ENCODE data around the gene DLL4.
A peak's percentile ranks its signal among the peaks of the same experiment; 100 is the strongest.
"Not testable (repeated sequence)": the region's sequence is repeated elsewhere in the genome, so short reads cannot be mapped to it uniquely, and the experiment has no call there.

Gene DLL4

DNA sequence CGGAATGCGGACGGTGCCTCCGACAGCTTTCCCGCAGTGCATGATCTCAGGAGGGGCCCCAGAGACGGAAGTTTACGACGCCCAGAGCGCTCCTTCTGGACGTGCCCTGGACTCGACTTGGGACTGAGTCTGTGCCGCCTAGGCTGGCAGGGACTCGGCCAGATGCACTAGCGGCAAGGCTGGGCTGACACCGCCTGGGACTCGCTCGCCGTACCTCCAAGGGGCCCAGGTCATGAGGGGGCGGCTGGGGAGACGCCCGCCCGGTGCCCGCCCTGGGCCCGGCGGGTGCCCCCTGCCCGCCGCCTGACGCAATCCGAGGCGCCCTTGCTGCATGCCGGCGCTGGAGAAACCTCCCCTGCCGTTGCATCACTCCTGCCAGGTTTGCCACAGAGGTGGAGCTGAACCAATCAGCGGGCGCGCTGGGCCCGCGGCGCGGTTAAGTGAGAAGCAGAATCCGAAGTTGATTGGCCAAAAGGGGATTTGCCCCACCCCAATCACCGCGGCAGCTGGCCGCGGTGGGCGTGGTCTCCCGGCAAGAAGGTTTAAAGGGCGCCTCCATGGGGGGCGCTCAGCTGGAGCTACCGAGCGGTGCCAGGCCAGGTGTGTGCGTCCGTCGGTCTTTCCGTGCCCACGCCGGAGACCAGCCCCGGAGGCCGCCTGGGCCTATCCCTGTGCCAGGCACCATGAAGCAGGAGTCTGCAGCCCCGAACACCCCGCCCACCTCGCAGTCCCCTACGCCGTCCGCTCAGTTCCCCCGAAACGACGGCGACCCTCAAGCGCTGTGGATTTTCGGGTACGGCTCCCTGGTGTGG is 24.0 kb downstream of the DLL4 start, which contains the start of gene CHAC1:
Gene CHAC1, plus strand, starts transcription at position 571 of the 812 bp plus-strand sequence. Its CDS starts 113 bp downstream, at position 684.
- Histone ChIP-seq H3K4me3 (ENCODE audit: low read depth, low read length) (peak within 1 kb of the TSS; percentile 82), H3K9me3 (ENCODE audit: control insufficient read depth, insufficient read depth, low read length) (no peaks in the 10 kb centered on the region), H3K9ac (ENCODE audit: low read depth, low read length) (peak within 1 kb of the TSS; percentile 98), H3K27me3 (ENCODE audit: control insufficient read depth, insufficient read depth, low read length) (no peaks in the 10 kb centered on the region), H3K36me3 (ENCODE audit: control insufficient read depth, insufficient read depth, low read length) (peaks cover 18% of the 10 kb centered on the region), H3K4me1 (ENCODE audit: control insufficient read depth, insufficient read depth, low read length) (peaks cover 9% of the 10 kb centered on the region)

DNA sequence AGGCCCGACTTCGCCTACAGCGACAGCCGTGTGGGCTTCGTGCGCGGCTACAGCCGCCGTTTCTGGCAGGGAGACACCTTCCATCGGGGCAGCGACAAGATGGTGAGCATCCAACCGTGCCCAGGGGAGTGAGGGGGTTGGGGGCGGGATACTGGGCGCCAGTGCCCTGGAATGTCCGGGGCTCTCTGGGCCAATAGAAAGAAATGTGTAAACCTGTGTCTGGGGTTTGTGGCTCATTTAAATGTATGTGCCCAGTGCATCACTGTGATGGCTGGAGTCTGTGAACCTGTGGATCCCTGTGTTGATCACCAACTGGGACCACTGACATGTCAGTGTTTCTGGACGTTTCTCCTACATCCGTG is 24.6 kb downstream of the DLL4 start:
- peaks cover 6% of the 10 kb centered on the region for H3K4me1 ChIP-seq (ENCODE audit: control insufficient read depth, insufficient read depth, low read length)
- H3K27me3 ChIP-seq (ENCODE audit: control insufficient read depth, insufficient read depth, low read length), result no peaks in the 10 kb centered on the region
- peaks cover 18% of the 10 kb centered on the region for H3K36me3 ChIP-seq (ENCODE audit: control insufficient read depth, insufficient read depth, low read length)
- no peaks in the 10 kb centered on the region for H3K9me3 ChIP-seq (ENCODE audit: control insufficient read depth, insufficient read depth, low read length)
- peak overlapping the region; percentile 82 for H3K4me3 ChIP-seq (ENCODE audit: low read depth, low read length)
- H3K9ac ChIP-seq (ENCODE audit: low read depth, low read length), result no peak overlapping the region

DNA sequence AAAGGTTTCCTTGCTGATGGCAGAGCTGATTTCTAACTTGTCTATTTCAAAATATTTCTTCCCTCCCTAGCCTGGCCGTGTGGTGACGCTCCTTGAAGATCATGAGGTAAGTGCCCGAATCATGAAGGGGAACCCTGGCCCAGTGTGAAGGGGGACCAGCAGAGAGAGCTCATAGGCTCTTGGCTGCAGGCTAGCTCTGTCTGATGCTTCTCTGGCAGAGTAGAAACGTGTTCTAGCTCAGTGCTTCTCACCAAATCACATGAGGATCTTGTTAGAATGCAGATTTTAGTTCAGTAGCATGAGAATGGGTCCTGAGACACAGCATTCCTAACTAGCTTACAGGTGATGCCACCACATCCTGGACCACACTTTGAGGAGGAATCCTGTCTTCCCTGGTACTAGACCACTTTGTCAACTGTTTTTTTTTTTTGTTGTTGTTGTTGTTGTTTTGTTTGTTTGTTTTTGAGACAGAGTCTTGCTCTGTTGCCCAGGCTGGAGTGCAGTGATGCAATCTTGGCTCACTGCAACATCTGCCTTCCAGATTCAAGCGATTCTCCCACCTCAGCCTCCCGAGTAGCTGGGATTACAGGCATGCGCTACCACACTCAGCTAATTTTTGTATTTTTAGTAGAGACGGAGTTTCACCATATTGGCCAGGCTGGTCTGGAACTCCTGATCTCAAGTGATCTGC is 25.2 kb downstream of the DLL4 start:
- not testable (repeated sequence) for H3K9ac ChIP-seq (ENCODE audit: low read depth, low read length); H3K27me3 ChIP-seq (ENCODE audit: control insufficient read depth, insufficient read depth, low read length); H3K9me3 ChIP-seq (ENCODE audit: control insufficient read depth, insufficient read depth, low read length); H3K4me1 ChIP-seq (ENCODE audit: control insufficient read depth, insufficient read depth, low read length)
- peak overlapping the region; percentile 82 for H3K4me3 ChIP-seq (ENCODE audit: low read depth, low read length)
- peaks cover 18% of the 10 kb centered on the region for H3K36me3 ChIP-seq (ENCODE audit: control insufficient read depth, insufficient read depth, low read length)

DNA sequence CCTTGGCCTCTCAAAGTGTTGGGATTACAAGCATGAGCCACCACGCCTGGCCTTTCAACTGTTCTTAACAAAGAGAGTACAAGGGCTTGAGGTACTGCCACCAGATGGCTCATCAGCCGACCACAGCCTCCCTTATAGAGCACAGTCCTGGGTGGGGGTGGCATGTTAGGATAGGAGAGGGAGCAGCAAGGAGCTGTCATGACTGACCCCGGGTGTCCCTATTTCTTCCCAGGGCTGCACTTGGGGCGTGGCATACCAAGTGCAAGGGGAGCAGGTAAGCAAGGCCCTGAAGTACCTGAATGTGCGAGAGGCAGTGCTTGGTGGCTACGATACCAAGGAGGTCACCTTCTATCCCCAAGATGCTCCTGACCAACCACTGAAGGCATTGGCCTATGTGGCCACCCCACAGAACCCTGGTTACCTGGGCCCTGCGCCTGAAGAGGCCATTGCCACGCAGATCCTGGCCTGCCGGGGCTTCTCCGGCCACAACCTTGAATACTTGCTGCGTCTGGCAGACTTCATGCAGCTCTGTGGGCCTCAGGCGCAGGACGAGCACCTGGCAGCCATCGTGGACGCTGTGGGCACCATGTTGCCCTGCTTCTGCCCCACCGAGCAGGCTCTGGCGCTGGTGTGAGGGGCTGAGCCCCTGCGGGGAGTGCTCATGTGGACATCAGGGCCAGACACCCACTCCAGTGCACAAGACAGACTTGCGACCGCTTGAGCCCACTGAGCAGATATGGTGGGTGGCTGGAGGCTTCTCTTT is 26.2 kb downstream of the DLL4 start:
- Histone ChIP-seq H3K4me1 (ENCODE audit: control insufficient read depth, insufficient read depth, low read length) (peaks cover 4% of the 10 kb centered on the region), H3K9ac (ENCODE audit: low read depth, low read length) (no peak overlapping the region), H3K36me3 (ENCODE audit: control insufficient read depth, insufficient read depth, low read length) (peaks cover 18% of the 10 kb centered on the region), H3K9me3 (ENCODE audit: control insufficient read depth, insufficient read depth, low read length) (no peaks in the 10 kb centered on the region), H3K27me3 (ENCODE audit: control insufficient read depth, insufficient read depth, low read length) (no peaks in the 10 kb centered on the region), H3K4me3 (ENCODE audit: low read depth, low read length) (no peak overlapping the region)

DNA sequence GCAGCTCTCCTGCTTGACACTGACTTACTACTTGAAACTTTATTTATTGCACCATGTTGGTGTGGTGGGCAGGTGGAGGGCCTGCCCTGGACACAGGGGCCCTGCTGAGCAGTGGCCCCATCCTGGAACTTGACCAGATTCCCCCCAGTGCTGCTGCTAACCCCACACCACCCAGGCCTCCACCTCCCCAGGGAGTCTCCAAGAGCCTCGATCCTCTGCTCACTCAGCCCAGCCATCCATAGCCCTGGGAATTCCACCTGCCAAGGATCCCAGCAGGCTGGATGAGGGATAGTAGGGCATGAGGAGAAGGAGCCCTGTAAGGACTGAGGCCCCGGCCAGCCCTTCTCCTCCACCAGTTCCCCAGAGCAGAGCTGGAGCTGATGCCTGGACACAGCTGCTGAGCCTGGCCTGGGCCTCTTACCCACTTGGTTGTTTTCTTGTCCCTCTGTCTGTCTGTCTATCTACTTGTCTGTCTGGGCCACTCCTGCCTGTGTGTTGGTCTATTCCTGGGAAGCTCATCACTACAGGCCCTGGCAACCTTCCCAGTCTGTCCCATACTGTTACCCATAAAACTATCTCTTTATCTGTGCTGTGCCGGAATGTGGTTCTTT is 26.9 kb downstream of the DLL4 start:
- no peak overlapping the region for H3K4me3 ChIP-seq (ENCODE audit: low read depth, low read length)
- no peaks in the 10 kb centered on the region for H3K27me3 ChIP-seq (ENCODE audit: control insufficient read depth, insufficient read depth, low read length)
- no peak overlapping the region for H3K9ac ChIP-seq (ENCODE audit: low read depth, low read length)
- no peaks in the 10 kb centered on the region for H3K9me3 ChIP-seq (ENCODE audit: control insufficient read depth, insufficient read depth, low read length)
- H3K36me3 ChIP-seq (ENCODE audit: control insufficient read depth, insufficient read depth, low read length), result peaks cover 18% of the 10 kb centered on the region
- peaks cover 4% of the 10 kb centered on the region for H3K4me1 ChIP-seq (ENCODE audit: control insufficient read depth, insufficient read depth, low read length)

DNA sequence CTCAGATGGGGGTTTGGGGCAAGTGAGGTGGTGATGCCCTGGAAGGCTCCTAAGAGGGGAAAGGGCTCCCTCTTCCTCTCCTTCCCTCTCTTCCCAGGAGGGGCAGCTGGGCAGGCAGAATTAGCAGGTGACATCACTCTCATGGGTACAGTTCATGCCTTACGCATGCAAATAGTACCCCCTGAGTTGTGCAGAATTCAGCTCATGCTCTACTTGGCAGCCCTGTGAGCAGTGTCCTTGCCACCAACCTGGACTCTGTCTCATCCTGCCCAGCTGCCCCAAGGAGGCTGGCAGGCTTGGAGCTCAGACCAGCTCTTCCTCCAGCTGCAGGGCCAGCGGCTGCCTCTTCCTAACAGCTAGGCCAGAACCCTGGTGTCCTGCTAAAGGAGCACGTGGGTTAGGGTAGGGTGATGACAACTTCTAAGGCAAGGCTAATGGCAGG is 27.4 kb downstream of the DLL4 start:
- peaks cover 4% of the 10 kb centered on the region for H3K4me1 ChIP-seq (ENCODE audit: control insufficient read depth, insufficient read depth, low read length)

DNA sequence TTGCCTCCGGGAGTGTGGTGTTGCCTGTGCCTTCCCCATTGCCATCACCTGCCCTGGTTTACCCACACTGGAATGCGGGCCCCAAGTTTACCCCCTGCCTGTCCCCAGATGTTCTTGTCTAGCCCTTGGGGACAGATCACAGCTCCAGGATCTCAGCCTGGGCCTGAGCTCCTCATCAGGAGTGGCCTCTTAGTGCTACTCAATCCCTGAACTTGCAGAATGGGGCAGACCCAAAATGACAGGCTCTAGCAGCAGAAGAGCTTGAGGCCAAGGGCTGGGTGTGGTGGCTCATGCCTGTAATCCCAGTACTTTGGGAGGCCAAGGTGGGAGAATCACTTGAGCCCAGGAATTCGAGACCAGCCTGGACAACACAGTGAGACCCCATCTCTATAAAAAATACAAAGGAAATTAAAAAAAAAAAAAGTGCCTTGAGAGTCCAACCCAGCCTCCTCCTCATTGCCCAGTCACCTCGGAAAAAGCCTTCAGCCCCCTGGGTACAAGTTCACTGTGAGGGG is 28.0 kb downstream of the DLL4 start:
- Histone ChIP-seq H3K4me3 (ENCODE audit: low read depth, low read length) (no peak overlapping the region), H3K4me1 (ENCODE audit: control insufficient read depth, insufficient read depth, low read length) (peaks cover 4% of the 10 kb centered on the region), H3K9ac (ENCODE audit: low read depth, low read length) (no peak overlapping the region), H3K9me3 (ENCODE audit: control insufficient read depth, insufficient read depth, low read length) (no peaks in the 10 kb centered on the region), H3K36me3 (ENCODE audit: control insufficient read depth, insufficient read depth, low read length) (peaks cover 18% of the 10 kb centered on the region), H3K27me3 (ENCODE audit: control insufficient read depth, insufficient read depth, low read length) (no peaks in the 10 kb centered on the region)

More for the DNA sequence above, 27.4 kb downstream of the DLL4 start:
- Histone ChIP-seq H3K4me3 (ENCODE audit: low read depth, low read length) (no peak overlapping the region), H3K9ac (ENCODE audit: low read depth, low read length) (no peak overlapping the region), H3K27me3 (ENCODE audit: control insufficient read depth, insufficient read depth, low read length) (no peaks in the 10 kb centered on the region), H3K36me3 (ENCODE audit: control insufficient read depth, insufficient read depth, low read length) (peaks cover 18% of the 10 kb centered on the region), H3K9me3 (ENCODE audit: control insufficient read depth, insufficient read depth, low read length) (no peaks in the 10 kb centered on the region)

DNA sequence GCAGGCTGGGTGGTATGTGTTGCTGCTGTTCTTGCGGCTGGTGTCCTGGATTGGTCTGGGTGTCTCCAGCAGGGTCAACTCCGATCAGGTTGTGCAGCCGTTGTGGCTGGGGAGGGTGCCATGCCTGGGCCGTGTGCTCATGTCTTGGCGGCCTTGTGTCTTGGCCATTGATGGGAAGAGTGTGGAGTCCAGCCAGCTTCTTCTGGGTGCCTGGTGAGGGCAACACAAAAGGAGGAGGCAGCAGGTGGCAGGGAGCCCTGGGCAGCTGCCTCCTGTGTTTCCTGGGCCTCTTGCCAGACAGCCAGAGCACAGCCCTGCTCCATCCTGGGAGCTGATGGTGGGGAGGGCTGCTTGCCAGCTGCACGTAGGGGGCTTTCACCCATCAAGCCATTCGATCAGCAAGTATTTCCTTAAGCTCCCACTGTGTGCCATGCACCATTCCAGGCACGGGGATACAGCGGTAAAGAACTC is 28.5 kb downstream of the DLL4 start:
- peaks cover 18% of the 10 kb centered on the region for H3K36me3 ChIP-seq (ENCODE audit: control insufficient read depth, insufficient read depth, low read length)
- no peak overlapping the region for H3K9ac ChIP-seq (ENCODE audit: low read depth, low read length)
- H3K9me3 ChIP-seq (ENCODE audit: control insufficient read depth, insufficient read depth, low read length), result no peaks in the 10 kb centered on the region

DNA sequence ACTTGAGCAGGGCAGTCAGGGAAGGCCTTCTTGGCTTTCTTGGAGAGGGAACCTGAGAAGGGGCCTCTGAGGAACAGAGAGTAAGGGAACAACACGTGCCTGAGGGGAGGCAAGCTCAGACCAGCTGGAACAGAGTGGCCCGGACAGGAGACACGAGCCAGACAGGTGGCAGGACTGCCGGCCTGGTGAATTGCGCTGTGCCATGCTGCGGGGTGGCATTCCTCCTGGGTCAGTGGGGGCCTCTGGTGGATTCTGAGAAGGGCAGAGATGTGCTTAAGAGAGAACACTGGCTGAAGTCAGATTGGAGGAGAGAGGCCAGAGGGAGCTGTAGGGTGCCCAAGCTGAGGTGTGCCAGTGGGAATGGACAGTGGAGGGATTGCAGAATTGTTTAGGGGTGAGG is 29.0 kb downstream of the DLL4 start:
- Histone ChIP-seq H3K4me3 (ENCODE audit: low read depth, low read length) (no peak overlapping the region), H3K9ac (ENCODE audit: low read depth, low read length) (no peak overlapping the region), H3K36me3 (ENCODE audit: control insufficient read depth, insufficient read depth, low read length) (peaks cover 16% of the 10 kb centered on the region), H3K27me3 (ENCODE audit: control insufficient read depth, insufficient read depth, low read length) (no peaks in the 10 kb centered on the region), H3K4me1 (ENCODE audit: control insufficient read depth, insufficient read depth, low read length) (peaks cover 4% of the 10 kb centered on the region), H3K9me3 (ENCODE audit: control insufficient read depth, insufficient read depth, low read length) (no peaks in the 10 kb centered on the region)

More for the DNA sequence above, 28.5 kb downstream of the DLL4 start:
- Histone ChIP-seq H3K4me1 (ENCODE audit: control insufficient read depth, insufficient read depth, low read length) (peaks cover 4% of the 10 kb centered on the region), H3K27me3 (ENCODE audit: control insufficient read depth, insufficient read depth, low read length) (no peaks in the 10 kb centered on the region), H3K4me3 (ENCODE audit: low read depth, low read length) (no peak overlapping the region)

DNA sequence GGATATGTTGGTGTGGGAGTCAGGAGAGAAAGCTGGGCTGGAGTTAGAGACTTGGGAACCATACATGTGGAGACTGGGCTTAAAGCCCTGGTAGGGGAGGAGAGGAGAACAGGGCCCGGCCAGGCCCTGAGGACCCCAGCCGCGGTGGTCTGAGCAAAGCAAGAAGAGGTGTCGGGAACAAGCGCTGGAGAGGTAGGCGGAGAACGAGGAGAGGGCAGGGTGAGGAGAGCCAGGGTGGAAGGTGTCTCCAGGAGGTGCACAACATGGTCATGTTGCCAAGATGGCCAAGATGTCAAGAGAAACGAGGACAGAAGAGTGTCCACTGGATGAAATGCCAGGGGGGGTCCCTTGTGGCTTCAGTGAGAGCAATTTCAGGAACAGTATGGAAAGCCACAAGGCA is 29.6 kb downstream of the DLL4 start:
- Histone ChIP-seq H3K9me3 (ENCODE audit: control insufficient read depth, insufficient read depth, low read length) (no peaks in the 10 kb centered on the region), H3K4me3 (ENCODE audit: low read depth, low read length) (no peak overlapping the region), H3K4me1 (ENCODE audit: control insufficient read depth, insufficient read depth, low read length) (peaks cover 4% of the 10 kb centered on the region), H3K9ac (ENCODE audit: low read depth, low read length) (no peak overlapping the region), H3K27me3 (ENCODE audit: control insufficient read depth, insufficient read depth, low read length) (no peaks in the 10 kb centered on the region), H3K36me3 (ENCODE audit: control insufficient read depth, insufficient read depth, low read length) (peaks cover 16% of the 10 kb centered on the region)

All from iPS-15b (cell line).